IMR-90 (cell line): ENCODE measurements around the gene TBX3. TPM values are rescaled to one million over a fixed set of nuclear protein-coding genes. Genes with fewer than 3 reads are reported as not detected.
A peak's percentile ranks its signal among the peaks of the same experiment; 100 is the strongest.

Source experiments
- ATAC-seq: fragments of 200-7000 bp; cut with Tn5 transposase; 2 replicates; pipeline ENCODE4 v1.9.1; 2020; ENCODE audit warnings: low read depth, mild to moderate bottlenecking, moderate library complexity
- BruUV-seq: library from RNA; stranded (reverse); fragments of 400-500 nt; replicated peaks from 2 replicates; lab custom pipeline; 2021; lab: Mats Ljungman, UMichigan
- CTCF ChIA-PET: fragments of 300-600 bp; formaldehyde crosslinking; extraction: SDS; loops from one replicate; lab custom pipeline; 2021; ENCODE audit warnings: antibody characterized with exemption; lab: Yijun Ruan, JAX
- POLR2A ChIA-PET: fragments of 300-600 bp; sonication (Branson Sonifier 250); formaldehyde crosslinking; loops from one replicate; lab custom pipeline; 2022; ENCODE audit warnings: antibody characterized with exemption; ENCODE audit not compliant: unreplicated experiment; lab: Charles Lee
- DNase-seq: peaks from one replicate; pipeline ENCODE4 v3.0.0; 2013
- H2AFZ ChIP-seq: replicated peaks from 2 replicates; pipeline ENCODE3; 2013; ENCODE audit warnings: low read length, mild to moderate bottlenecking; ENCODE audit not compliant: poor library complexity
- H2AK5ac ChIP-seq: 2 replicates; pipeline ENCODE4 v1.6.1; 2013; ENCODE audit warnings: low read depth, low read length, inconsistent platforms
- H2AK9ac ChIP-seq: replicated peaks from 2 replicates; pipeline ENCODE3; 2013; ENCODE audit warnings: mild to moderate bottlenecking, low read depth, low read length, moderate library complexity; ENCODE audit not compliant: poor library complexity
- H2BK120ac ChIP-seq: 2 replicates; pipeline ENCODE4 v1.6.1; 2013; ENCODE audit warnings: low read depth, low read length, inconsistent platforms
- H2BK15ac ChIP-seq: 3 replicates; pipeline ENCODE4 v1.6.1; 2013; ENCODE audit warnings: low read depth, low read length, inconsistent platforms
- H2BK20ac ChIP-seq: 2 replicates; pipeline ENCODE4 v1.6.1; 2013; ENCODE audit warnings: low read depth, mild to moderate bottlenecking, inconsistent platforms, low read length, moderate library complexity
- H2BK5ac ChIP-seq: 2 replicates; pipeline ENCODE4 v1.6.1; 2013; ENCODE audit warnings: mild to moderate bottlenecking, low read depth, low read length, inconsistent platforms; ENCODE audit not compliant: poor library complexity, severe bottlenecking
- H3K14ac ChIP-seq: replicated peaks from 2 replicates; pipeline ENCODE4 v1.6.1; 2013; ENCODE audit warnings: low read depth, low read length, inconsistent platforms
- H3K18ac ChIP-seq: 2 replicates; pipeline ENCODE4 v1.6.1; 2013; ENCODE audit warnings: low read depth, low read length, control low read depth
- H3K23ac ChIP-seq: 2 replicates; pipeline ENCODE4 v1.6.1; 2013; ENCODE audit warnings: low read depth, low read length, inconsistent platforms
- H3K27ac ChIP-seq: 2 replicates; pipeline ENCODE4 v1.5.1; 2013; ENCODE audit warnings: mild to moderate bottlenecking, control low read depth, low read length; ENCODE audit not compliant: insufficient read depth
- H3K27me3 ChIP-seq: 2 replicates; pipeline ENCODE4 v1.6.1; 2013; ENCODE audit warnings: low read length; ENCODE audit not compliant: control insufficient read depth, insufficient read depth
- H3K36me3 ChIP-seq: 2 replicates; pipeline ENCODE4 v1.6.1; 2013; ENCODE audit warnings: low read length, mixed read lengths; ENCODE audit not compliant: control insufficient read depth, insufficient read depth
- H3K4ac ChIP-seq: 2 replicates; pipeline ENCODE4 v1.6.1; 2013; ENCODE audit warnings: low read depth, low read length, inconsistent platforms
- H3K4me1 ChIP-seq: 2 replicates; pipeline ENCODE4 v1.6.1; 2013; ENCODE audit warnings: low read length, mixed read lengths; ENCODE audit not compliant: control insufficient read depth, insufficient read depth
- H3K4me2 ChIP-seq: 2 replicates; pipeline ENCODE4 v1.6.1; 2013; ENCODE audit warnings: low read depth, mild to moderate bottlenecking, control low read depth, low read length, moderate library complexity
- H3K4me3 ChIP-seq: 2 replicates; pipeline ENCODE4 v1.5.1; 2013; ENCODE audit warnings: low read depth, mild to moderate bottlenecking, control low read depth, low read length, moderate library complexity; ENCODE audit not compliant: insufficient read depth
- H3K56ac ChIP-seq: 2 replicates; pipeline ENCODE4 v1.6.1; 2013; ENCODE audit warnings: low read length, inconsistent platforms; ENCODE audit not compliant: insufficient read depth; ENCODE audit errors: extremely low read depth
- H3K79me1 ChIP-seq, 2 experiments: 2 replicates each; pipeline ENCODE4 v1.6.1; 2013; ENCODE audit warnings: low read length in 2 of 2, inconsistent platforms in 1 of 2, low read depth in 1 of 2
- H3K9ac ChIP-seq: 2 replicates; pipeline ENCODE4 v1.6.1; 2013; ENCODE audit warnings: low read depth, low read length, control low read depth
- H3K9me1 ChIP-seq: 2 replicates; pipeline ENCODE4 v1.6.1; 2013; ENCODE audit warnings: low read length, inconsistent platforms; ENCODE audit not compliant: insufficient read depth
- H3K9me3 ChIP-seq: 2 replicates; pipeline ENCODE4 v1.6.1; 2013; ENCODE audit warnings: low read length; ENCODE audit not compliant: control insufficient read depth, insufficient read depth
- H4K20me1 ChIP-seq: 2 replicates; pipeline ENCODE4 v1.6.1; 2013; ENCODE audit warnings: low read length, inconsistent platforms; ENCODE audit not compliant: insufficient read depth
- H4K5ac ChIP-seq: 2 replicates; pipeline ENCODE4 v1.6.1; 2013; ENCODE audit warnings: mild to moderate bottlenecking, low read depth, low read length, control low read depth
- H4K8ac ChIP-seq, 2 experiments: 2 replicates each; pipeline ENCODE4 v1.6.1; 2013; ENCODE audit warnings: low read depth in 2 of 2, low read length in 2 of 2, control low read depth in 1 of 2, inconsistent platforms in 1 of 2
- H4K91ac ChIP-seq: 2 replicates; pipeline ENCODE4 v1.6.1; 2013; ENCODE audit warnings: low read depth, low read length, inconsistent platforms; ENCODE audit not compliant: insufficient read depth
- CHD1 ChIP-seq: IDR thresholded peaks from 2 replicates; pipeline ENCODE4 v1.6.1; 2012; ENCODE audit warnings: low read depth, low read length, improper control_type of control experiment
- MAFK ChIP-seq: IDR thresholded peaks from 2 replicates; pipeline ENCODE4 v1.6.1; 2012; ENCODE audit warnings: low read depth, low read length, improper control_type of control experiment
- POLR2A ChIP-seq: IDR thresholded peaks from 2 replicates; pipeline ENCODE4 v1.6.1; 2012; ENCODE audit warnings: mild to moderate bottlenecking, low read depth, low read length
- RCOR1 ChIP-seq: IDR thresholded peaks from 2 replicates; pipeline ENCODE4 v1.6.1; 2012; ENCODE audit warnings: mild to moderate bottlenecking, low read length, improper control_type of control experiment; ENCODE audit not compliant: insufficient replicate concordance
- WGBS, 2 experiments: methylation state at CpG; one replicate each; pipeline versions ENCODE4 v1.1.5 to v1.1.7; 2013; ENCODE audit warnings: missing lambda C conversion rate in 2 of 2; ENCODE audit not compliant: insufficient read length in 1 of 2; ENCODE audit errors: extremely low coverage in 2 of 2; 5-methylcytosine and 5-hydroxymethylcytosine counted together
- dilution Hi-C: fragments of 300-500 bp; cut with HindIII; formaldehyde crosslinking; loops from one replicate; pipeline ENCODE4 v1.14.3; 2018; ENCODE audit warnings: low sequenced_read_pairs; ENCODE audit not compliant: unreplicated experiment
- in situ Hi-C: fragments of 300-500 bp; cut with MboI; formaldehyde crosslinking; loops from 3 replicates; pipeline ENCODE4 v1.14.3; 2019; ENCODE audit warnings: low sequenced_read_pairs, inconsistent platforms, mixed read lengths
- intact Hi-C: fragments of 100-400 bp; cut with micrococcal nuclease; formaldehyde crosslinking; loops from 2 replicates; pipeline ENCODE4 v1.10.0; 2022
- polyA plus RNA-seq, 3 experiments: library from polyadenylated mRNA; depleted of rRNA; stranded (reverse); fragments of >200 nt; gene quantifications; 2 replicates each; pipeline ENCODE4 v1.2.3, GENCODE V29; 2012; ENCODE audit warnings: low replicate concordance in 1 of 3
- total RNA-seq: library from RNA; depleted of rRNA; stranded (reverse); fragments of >200 nt; gene quantifications from 2 replicates; pipeline ENCODE4 v1.2.3, GENCODE V29; 2012

The TBX3 gene
- total and polyA plus RNA-seq, 2 of the 4 experiments (the other 2 are of a cell fraction), result 15.8 to 44.9 TPM

- Histone ChIP-seq H3K23ac (peak overlapping the region; percentile 95), H3K56ac (peak overlapping the region; percentile 36; the same call in 1 of the 2 replicates), H3K27me3 (no peaks in the 10 kb centered on the region), H4K5ac (peak overlapping the region; percentile 20), H3K18ac (peak overlapping the region; percentile 80), H4K8ac (peak overlapping the region; percentile 52 to 84), H3K4me2 (peak overlapping the region; percentile 56), H2BK20ac (no peak overlapping the region), H3K27ac (peak overlapping the region; percentile 92), H4K91ac (peak overlapping the region; percentile 58), H2BK5ac (peak overlapping the region; percentile 89), H3K36me3 (peaks cover 59% of the 10 kb centered on the region), H3K9ac (peak overlapping the region; percentile 79), H3K4ac (peak overlapping the region; percentile 78), H2AK9ac (no peak overlapping the region), H3K9me1 (no peaks in the 10 kb centered on the region), H2BK120ac (peak overlapping the region; percentile 71), H3K4me3 (peak overlapping the region; percentile 17), H3K14ac (peak overlapping the region; percentile 2; the same call in 1 of the 2 replicates), H3K9me3 (no peaks in the 10 kb centered on the region), H3K79me1 (peaks cover 0 to 9% of the 10 kb centered on the region in 2 experiments; a peak in 1 of 4 replicates), H3K4me1 (peaks cover 16% of the 10 kb centered on the region), H2AFZ (peak overlapping the region; percentile 17), H2AK5ac (peak overlapping the region; percentile 56; the same call in 1 of the 2 replicates), H4K20me1 (peaks cover 11% of the 10 kb centered on the region), H2BK15ac (no peak overlapping the region; the same call in 2 of the 3 replicates)
- BruUV-seq, result no TSS peak
- DNase-seq, result peak; percentile 64
- ChIA-PET CTCF (interaction anchor here (1.2 to 1.4 kb wide), 2 partner anchors 10 to 1079 kb away, joined by 3 to 5 read pairs; partner anchors contain the start of gene TBX3), POLR2A (interaction anchor here (0.6 to 2.1 kb wide), 2 partner anchors 10 to 99 kb away, joined by 3 to 6 read pairs; partner anchors contain the start of gene TBX3)
- dilution Hi-C loops (no loop called here), in situ Hi-C loops (loop anchor here (5.0 kb wide), 2 partner anchors 272 to 1083 kb away; no protein-coding TSS in a partner anchor), intact Hi-C loops (loop anchor here (5.0 kb wide), 1 partner anchor 272 kb away; no protein-coding TSS in a partner anchor)
- TF ChIP-seq MAFK, result no peak
- TF ChIP-seq RCOR1, result peak; percentile 96
- TF ChIP-seq CHD1, result peak; percentile 36; the same call in 1 of the 2 replicates
- peak; percentile 42; the same call in 1 of the 2 replicates for TF ChIP-seq POLR2A
- ATAC-seq, result no peak
- 5% methylated on average over 16 of the region's 70 CpGs; no CpG with 5 or more reads in 1 of the 2 experiments for WGBS, 2 experiments
These were observed 9.5 kb downstream of the TBX3 start for GRCh38 chr12:114674251-114675047.
